Measurements from ENCODE around the gene COBL. TPM values are rescaled to one million over a fixed set of nuclear protein-coding genes. Genes with fewer than 3 reads are reported as not detected.

The COBL gene
- total and polyA plus RNA-seq, 2 of the 4 experiments (the other 2 are of a cell fraction), result under 0.01 TPM; not detected in 1

- DNase-seq (no peak), ATAC-seq (ENCODE audit: low read depth) (no peak)
- Histone ChIP-seq H4K5ac (ENCODE audit: low read depth, low read length) (no peak overlapping the region), H3K4ac (ENCODE audit: low read depth, low read length) (no peak overlapping the region), H2AK9ac (replicated peaks; ENCODE audit: low read depth, low read length, poor library complexity) (no peak overlapping the region), H4K20me1 (ENCODE audit: insufficient read depth, low read length) (no peaks in the 10 kb centered on the region), H2AFZ (replicated peaks; ENCODE audit: low read length, poor library complexity) (no peak overlapping the region), H4K8ac (ENCODE audit: low read depth in 2 of 2, low read length in 2 of 2) (no peak overlapping the region), H3K18ac (ENCODE audit: low read depth, low read length) (no peak overlapping the region), H3K4me3 (ENCODE audit: insufficient read depth, low read depth, low read length) (no peak overlapping the region), H2BK15ac (ENCODE audit: low read depth, low read length) (no peak overlapping the region), H3K36me3 (ENCODE audit: control insufficient read depth, insufficient read depth, low read length) (no peaks in the 10 kb centered on the region), H3K9me1 (ENCODE audit: insufficient read depth, low read length) (no peaks in the 10 kb centered on the region), H3K9me3 (ENCODE audit: control insufficient read depth, insufficient read depth, low read length) (peaks cover 3% of the 10 kb centered on the region; the same call in 1 of the 2 replicates), H3K27ac (ENCODE audit: insufficient read depth, low read length) (no peak overlapping the region), H3K4me2 (ENCODE audit: low read depth, low read length) (no peak overlapping the region), H2BK120ac (ENCODE audit: low read depth, low read length) (no peak overlapping the region), H4K91ac (ENCODE audit: insufficient read depth, low read depth, low read length) (no peak overlapping the region), H3K4me1 (ENCODE audit: control insufficient read depth, insufficient read depth, low read length) (no peaks in the 10 kb centered on the region), H3K14ac (replicated peaks; ENCODE audit: low read depth, low read length) (no peak overlapping the region), H3K9ac (ENCODE audit: low read depth, low read length) (no peak overlapping the region), H2AK5ac (ENCODE audit: low read depth, low read length) (no peak overlapping the region), H2BK20ac (ENCODE audit: low read depth, low read length) (no peak overlapping the region), H3K79me1 (ENCODE audit: low read depth in 1 of 2, low read length in 2 of 2) (no peaks in the 10 kb centered on the region), H3K27me3 (ENCODE audit: control insufficient read depth, insufficient read depth, low read length) (peaks cover 6% of the 10 kb centered on the region), H3K23ac (ENCODE audit: low read depth, low read length) (no peak overlapping the region), H2BK5ac (ENCODE audit: low read depth, low read length, poor library complexity, severe bottlenecking) (no peak overlapping the region), H3K56ac (ENCODE audit: extremely low read depth, insufficient read depth, low read length) (no peak overlapping the region)
- dilution Hi-C loops (cut with HindIII; ENCODE audit: low sequenced_read_pairs, unreplicated experiment) (no loop called here), in situ Hi-C loops (cut with MboI; ENCODE audit: low sequenced_read_pairs) (no loop called here), intact Hi-C loops (cut with micrococcal nuclease) (no loop called here)
- no CpG with 5 or more reads among the region's 5 CpGs for WGBS, 2 experiments (ENCODE audit: extremely low coverage in 2 of 2, insufficient read length in 1 of 2)
- TF ChIP-seq RCOR1 (IDR thresholded peaks at IDR 0.05; ENCODE audit: insufficient replicate concordance, low read length) (no peak), CEBPB (IDR thresholded peaks at IDR 0.05; ENCODE audit: low read depth, low read length) (no peak), NFE2L2 (IDR thresholded peaks at IDR 0.05; ENCODE audit: low read depth, low read length) (no peak), CHD1 (IDR thresholded peaks at IDR 0.05; ENCODE audit: low read depth, low read length) (no peak), MAZ (IDR thresholded peaks at IDR 0.05; ENCODE audit: borderline replicate concordance, low read depth, low read length) (no peak), FOS (IDR thresholded peaks at IDR 0.05; ENCODE audit: low read depth, low read length) (no peak), POLR2A (IDR thresholded peaks at IDR 0.05; ENCODE audit: low read depth, low read length) (no peak), RAD21 (IDR thresholded peaks at IDR 0.05; ENCODE audit: low read length) (no peak), MXI1 (IDR thresholded peaks at IDR 0.05; ENCODE audit: borderline replicate concordance, low read depth, low read length) (no peak), BHLHE40 (IDR thresholded peaks at IDR 0.05; ENCODE audit: low read depth, low read length) (no peak), ELK1 (IDR thresholded peaks at IDR 0.05; ENCODE audit: borderline replicate concordance, low read depth, low read length) (no peak), RFX5 (IDR thresholded peaks at IDR 0.05; ENCODE audit: low read depth, low read length) (no peak), CTCF (conservative IDR thresholded peaks at IDR 0.05; ENCODE audit: low read depth, low read length) (no peak), MAFK (IDR thresholded peaks at IDR 0.05; ENCODE audit: low read depth, low read length) (no peak), USF2 (IDR thresholded peaks at IDR 0.05; ENCODE audit: low read depth, low read length) (no peak), SMC3 (IDR thresholded peaks at IDR 0.05; ENCODE audit: low read depth, low read length) (no peak)
- no TSS peak for BruUV-seq (replicated peaks)
- ChIA-PET POLR2A (ENCODE audit: unreplicated experiment) (no interaction called here), CTCF (no interaction called here)
Observed at GRCh38 chr7:50974240-50974639, 342.4 kb downstream of the COBL start.

Data from IMR-90 (cell line).